ENCODE measurements around the gene OR12D1.

Gene OR12D1

GRCh38 chr6:29376003-29376402 is 38.7 kb upstream of the OR12D1 start:
- no peaks in the 10 kb centered on the region for H3K9me2 ChIP-seq (replicated peaks; ENCODE audit: insufficient read depth, low read length)
- H4K20me1 ChIP-seq (ENCODE audit: low read depth, low read length) = no peaks in the 10 kb centered on the region
- TF ChIP-seq EZH2phosphoT487 (conservative IDR thresholded peaks at IDR 0.05; ENCODE audit: low read length) = no peak
- TF ChIP-seq, protein P1, sequence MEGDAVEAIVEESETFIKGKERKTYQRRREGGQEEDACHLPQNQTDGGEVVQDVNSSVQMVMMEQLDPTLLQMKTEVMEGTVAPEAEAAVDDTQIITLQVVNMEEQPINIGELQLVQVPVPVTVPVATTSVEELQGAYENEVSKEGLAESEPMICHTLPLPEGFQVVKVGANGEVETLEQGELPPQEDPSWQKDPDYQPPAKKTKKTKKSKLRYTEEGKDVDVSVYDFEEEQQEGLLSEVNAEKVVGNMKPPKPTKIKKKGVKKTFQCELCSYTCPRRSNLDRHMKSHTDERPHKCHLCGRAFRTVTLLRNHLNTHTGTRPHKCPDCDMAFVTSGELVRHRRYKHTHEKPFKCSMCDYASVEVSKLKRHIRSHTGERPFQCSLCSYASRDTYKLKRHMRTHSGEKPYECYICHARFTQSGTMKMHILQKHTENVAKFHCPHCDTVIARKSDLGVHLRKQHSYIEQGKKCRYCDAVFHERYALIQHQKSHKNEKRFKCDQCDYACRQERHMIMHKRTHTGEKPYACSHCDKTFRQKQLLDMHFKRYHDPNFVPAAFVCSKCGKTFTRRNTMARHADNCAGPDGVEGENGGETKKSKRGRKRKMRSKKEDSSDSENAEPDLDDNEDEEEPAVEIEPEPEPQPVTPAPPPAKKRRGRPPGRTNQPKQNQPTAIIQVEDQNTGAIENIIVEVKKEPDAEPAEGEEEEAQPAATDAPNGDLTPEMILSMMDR (IDR thresholded peaks at IDR 0.05; ENCODE audit: insufficient read depth, low read length, poor library complexity, severe bottlenecking) = no peak
- H3K9ac ChIP-seq (ENCODE audit: low read length) = no peak overlapping the region
- H3K4me3 ChIP-seq (ENCODE audit: insufficient read depth, low read length, poor library complexity, severe bottlenecking) = no peak overlapping the region
- H3F3A ChIP-seq (ENCODE audit: insufficient read depth) = no peaks in the 10 kb centered on the region
- no peaks in the 10 kb centered on the region for H3K27me3 ChIP-seq (ENCODE audit: low read length)
- no peaks in the 10 kb centered on the region for H3K9me3 ChIP-seq (ENCODE audit: insufficient read depth, low read length)
- no peak overlapping the region for H3K4me2 ChIP-seq (ENCODE audit: low read depth, low read length, poor library complexity, severe bottlenecking)
- no peak overlapping the region for H3K27ac ChIP-seq (ENCODE audit: low read depth, low read length)
- no peaks in the 10 kb centered on the region for H3K79me2 ChIP-seq (ENCODE audit: insufficient read depth, low read length)
- H3K36me3 ChIP-seq (ENCODE audit: low read length) = no peaks in the 10 kb centered on the region
- no peak overlapping the region for H2AFZ ChIP-seq (ENCODE audit: low read depth, low read length, severe bottlenecking)

- Histone ChIP-seq H3K9me3 (ENCODE audit: insufficient read depth, low read length) (no peaks in the 10 kb centered on the region; the same call in 1 of the 2 replicates), H3K9ac (ENCODE audit: low read length) (no peak overlapping the region)
Measured at GRCh38 chr6:29388533-29388932, 26.2 kb upstream of the OR12D1 start.

GRCh38 chr6:29395331-29395730 is 19.4 kb upstream of the OR12D1 start, which contains the start of gene OR12D2:
Gene OR12D2, plus strand, starts transcription at chr6:29395631. Its CDS starts 1,069 bp downstream, at chr6:29396700.
- TF ChIP-seq, protein P1 (IDR thresholded peaks at IDR 0.05; ENCODE audit: insufficient read depth, low read length, poor library complexity, severe bottlenecking) = no peak
- no peak for TF ChIP-seq EZH2phosphoT487 (conservative IDR thresholded peaks at IDR 0.05; ENCODE audit: low read length)
- no peaks in the 10 kb centered on the region; the same call in 1 of the 2 replicates for H4K20me1 ChIP-seq (ENCODE audit: low read depth, low read length)
- no peaks in the 10 kb centered on the region for H3K36me3 ChIP-seq (ENCODE audit: low read length)
- H3K4me2 ChIP-seq (ENCODE audit: low read depth, low read length, poor library complexity, severe bottlenecking) = no peak within 1 kb of the TSS
- H3K79me2 ChIP-seq (ENCODE audit: insufficient read depth, low read length) = no peaks in the 10 kb centered on the region
- H2AFZ ChIP-seq (ENCODE audit: low read depth, low read length, severe bottlenecking) = no peak within 1 kb of the TSS
- no peak within 1 kb of the TSS for H3K4me3 ChIP-seq (ENCODE audit: insufficient read depth, low read length, poor library complexity, severe bottlenecking)
- H3K9ac ChIP-seq (ENCODE audit: low read length) = no peak within 1 kb of the TSS
- H3K27me3 ChIP-seq (ENCODE audit: low read length) = no peaks in the 10 kb centered on the region; the same call in 1 of the 2 replicates
- no peaks in the 10 kb centered on the region for H3K9me3 ChIP-seq (ENCODE audit: insufficient read depth, low read length)
- no peaks in the 10 kb centered on the region; the same call in 1 of the 2 replicates for H3K9me2 ChIP-seq (replicated peaks; ENCODE audit: insufficient read depth, low read length)
- H3F3A ChIP-seq (ENCODE audit: insufficient read depth) = no peaks in the 10 kb centered on the region
- H3K27ac ChIP-seq (ENCODE audit: low read depth, low read length) = no peak within 1 kb of the TSS

More at GRCh38 chr6:29388533-29388932, 26.2 kb upstream of the OR12D1 start:
- H3K4me3 ChIP-seq (ENCODE audit: insufficient read depth, low read length, poor library complexity, severe bottlenecking) = no peak overlapping the region
- H3K36me3 ChIP-seq (ENCODE audit: low read length) = no peaks in the 10 kb centered on the region
- no peaks in the 10 kb centered on the region; the same call in 1 of the 2 replicates for H3K9me2 ChIP-seq (replicated peaks; ENCODE audit: insufficient read depth, low read length)
- H3K27ac ChIP-seq (ENCODE audit: low read depth, low read length) = no peak overlapping the region
- TF ChIP-seq, protein P1 (IDR thresholded peaks at IDR 0.05; ENCODE audit: insufficient read depth, low read length, poor library complexity, severe bottlenecking) = no peak
- no peak for TF ChIP-seq EZH2phosphoT487 (conservative IDR thresholded peaks at IDR 0.05; ENCODE audit: low read length)
- H3K79me2 ChIP-seq (ENCODE audit: insufficient read depth, low read length) = no peaks in the 10 kb centered on the region
- H3K27me3 ChIP-seq (ENCODE audit: low read length) = no peaks in the 10 kb centered on the region
- H2AFZ ChIP-seq (ENCODE audit: low read depth, low read length, severe bottlenecking) = no peak overlapping the region
- no peak overlapping the region for H3K4me2 ChIP-seq (ENCODE audit: low read depth, low read length, poor library complexity, severe bottlenecking)
- no peaks in the 10 kb centered on the region for H3F3A ChIP-seq (ENCODE audit: insufficient read depth)
- H4K20me1 ChIP-seq (ENCODE audit: low read depth, low read length) = no peaks in the 10 kb centered on the region

All from SU-DHL-6 (cell line).